KMS-11 (cell line): Measurements from ENCODE around the gene THUMPD2.

Experiments used
- H2AFZ ChIP-seq: fragments of 200-600 bp; sonication (generic); 2 replicates; pipeline ENCODE4 v1.6.1; 2016; ENCODE audit warnings: antibody characterized with exemption, mixed run types, low read depth
- H3K27ac ChIP-seq: fragments of 200-600 bp; sonication (generic); 2 replicates; pipeline ENCODE4 v1.6.1; 2016; ENCODE audit warnings: mild to moderate bottlenecking, mixed run types
- H3K27me3 ChIP-seq: fragments of 200-600 bp; sonication (generic); 2 replicates; pipeline ENCODE4 v1.6.1; 2017; ENCODE audit warnings: mild to moderate bottlenecking, low read depth, mixed run types, moderate library complexity; ENCODE audit not compliant: insufficient read depth
- H3K36me3 ChIP-seq: fragments of 200-600 bp; sonication (generic); 2 replicates; pipeline ENCODE4 v1.6.1; 2017; ENCODE audit warnings: mild to moderate bottlenecking, mixed run types; ENCODE audit not compliant: insufficient read depth
- H3K4me1 ChIP-seq: fragments of 200-600 bp; sonication (generic); 2 replicates; pipeline ENCODE4 v1.6.1; 2016; ENCODE audit warnings: mild to moderate bottlenecking, low read depth, mixed run types; ENCODE audit not compliant: poor library complexity, severe bottlenecking
- H3K4me2 ChIP-seq: fragments of 200-600 bp; sonication (generic); 2 replicates; pipeline ENCODE4 v1.7.0; 2016; ENCODE audit warnings: mild to moderate bottlenecking, mixed run types
- H3K4me3 ChIP-seq: fragments of 200-600 bp; sonication (generic); IDR thresholded peaks from 2 replicates; pipeline ENCODE4 v1.6.1; 2017; ENCODE audit warnings: low read depth, low read length, mixed read lengths; ENCODE audit not compliant: insufficient read depth
- H3K79me2 ChIP-seq: fragments of 200-600 bp; sonication (generic); 2 replicates; pipeline ENCODE4 v1.6.1; 2016; ENCODE audit warnings: low read depth, mixed run types; ENCODE audit not compliant: insufficient read depth
- H3K9ac ChIP-seq: fragments of 200-600 bp; sonication (generic); 2 replicates; pipeline ENCODE4 v1.6.1; 2016; ENCODE audit warnings: mild to moderate bottlenecking, mixed run types
- H4K20me1 ChIP-seq: fragments of 200-600 bp; sonication (generic); 2 replicates; pipeline ENCODE4 v1.6.1; 2016; ENCODE audit warnings: mild to moderate bottlenecking, mixed run types; ENCODE audit not compliant: insufficient read depth
- TF ChIP-seq, protein P1 (sequence below): fragments of 200-600 bp; sonication (generic); conservative IDR thresholded peaks from 2 replicates; pipeline ENCODE4 v1.6.1; 2017; ENCODE audit warnings: low read depth, mild to moderate bottlenecking, antibody characterized with exemption, low read length, moderate library complexity, mixed read lengths

Gene THUMPD2

DNA sequence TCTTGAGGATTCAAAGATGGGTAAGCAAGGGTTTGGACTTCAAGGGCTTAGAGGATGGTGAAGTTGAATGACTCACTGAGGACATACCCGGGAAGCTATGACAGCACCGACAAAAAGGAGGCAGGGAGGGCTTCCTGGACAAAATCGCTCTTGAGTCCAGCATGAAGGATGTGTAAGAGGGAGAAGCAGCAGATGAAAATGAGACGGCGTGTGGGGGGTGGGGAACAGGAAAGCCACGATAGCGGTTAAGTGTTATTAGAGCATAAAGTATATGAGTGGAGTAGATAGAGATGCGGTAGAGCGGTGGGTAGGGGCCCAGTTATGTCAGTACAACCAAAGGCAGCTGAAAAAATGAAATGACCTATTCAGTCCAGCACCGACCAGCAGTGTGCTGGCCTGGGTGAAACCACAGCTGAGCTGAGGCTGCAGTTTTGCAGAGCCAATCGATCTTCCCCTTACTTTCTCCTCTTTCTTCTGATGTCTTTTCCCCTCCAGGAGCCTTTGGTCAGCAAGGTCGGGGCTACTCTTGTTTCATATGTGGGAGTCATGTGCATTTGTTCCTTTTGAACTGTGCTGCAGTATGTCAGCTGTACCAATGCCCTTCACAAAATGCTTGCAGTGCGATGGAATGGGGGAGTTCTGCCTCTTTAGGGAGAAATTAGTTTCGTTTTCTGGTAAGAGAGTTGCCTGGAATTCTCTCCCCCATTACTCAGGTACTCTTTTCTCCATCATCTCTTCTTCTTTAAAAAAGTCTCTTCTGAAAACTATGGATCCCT, 2.0 kb upstream of the THUMPD2 start:
- Histone ChIP-seq H3K79me2 (peaks cover 30% of the 10 kb centered on the region), H3K27me3 (no peaks in the 10 kb centered on the region), H3K4me3 (no peak overlapping the region), H4K20me1 (no peaks in the 10 kb centered on the region), H3K36me3 (no peaks in the 10 kb centered on the region), H3K4me1 (peaks cover 18% of the 10 kb centered on the region), H3K9ac (no peak overlapping the region), H3K4me2 (no peak overlapping the region), H3K27ac (no peak overlapping the region), H2AFZ (no peak overlapping the region)
- TF ChIP-seq, protein P1, sequence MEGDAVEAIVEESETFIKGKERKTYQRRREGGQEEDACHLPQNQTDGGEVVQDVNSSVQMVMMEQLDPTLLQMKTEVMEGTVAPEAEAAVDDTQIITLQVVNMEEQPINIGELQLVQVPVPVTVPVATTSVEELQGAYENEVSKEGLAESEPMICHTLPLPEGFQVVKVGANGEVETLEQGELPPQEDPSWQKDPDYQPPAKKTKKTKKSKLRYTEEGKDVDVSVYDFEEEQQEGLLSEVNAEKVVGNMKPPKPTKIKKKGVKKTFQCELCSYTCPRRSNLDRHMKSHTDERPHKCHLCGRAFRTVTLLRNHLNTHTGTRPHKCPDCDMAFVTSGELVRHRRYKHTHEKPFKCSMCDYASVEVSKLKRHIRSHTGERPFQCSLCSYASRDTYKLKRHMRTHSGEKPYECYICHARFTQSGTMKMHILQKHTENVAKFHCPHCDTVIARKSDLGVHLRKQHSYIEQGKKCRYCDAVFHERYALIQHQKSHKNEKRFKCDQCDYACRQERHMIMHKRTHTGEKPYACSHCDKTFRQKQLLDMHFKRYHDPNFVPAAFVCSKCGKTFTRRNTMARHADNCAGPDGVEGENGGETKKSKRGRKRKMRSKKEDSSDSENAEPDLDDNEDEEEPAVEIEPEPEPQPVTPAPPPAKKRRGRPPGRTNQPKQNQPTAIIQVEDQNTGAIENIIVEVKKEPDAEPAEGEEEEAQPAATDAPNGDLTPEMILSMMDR = no peak

DNA sequence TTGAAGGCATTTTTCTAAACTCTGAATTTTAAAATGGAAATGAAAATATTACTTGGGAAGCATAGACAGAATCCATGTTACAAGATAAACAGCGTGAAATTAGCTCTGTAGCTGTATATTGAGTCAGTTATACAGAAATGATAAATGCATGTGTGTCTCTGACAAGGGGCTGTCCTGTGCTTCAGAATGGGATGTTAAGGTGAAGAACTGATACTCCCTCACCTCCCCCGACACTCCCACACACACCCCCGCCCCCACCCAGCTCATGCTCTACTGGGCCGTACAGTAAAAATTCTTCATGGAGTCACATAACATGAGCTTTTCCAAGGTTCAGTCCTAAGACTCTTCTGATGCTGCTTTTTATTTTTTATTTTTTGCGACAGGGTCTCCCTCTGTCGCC, 869 bp upstream of the THUMPD2 start:
- H2AFZ ChIP-seq = peak overlapping the region; percentile 46; the same call in 1 of the 2 replicates
- H3K79me2 ChIP-seq = peaks cover 41% of the 10 kb centered on the region
- no peak overlapping the region for H3K27ac ChIP-seq
- H3K4me1 ChIP-seq = peaks cover 18% of the 10 kb centered on the region
- H3K4me3 ChIP-seq = no peak overlapping the region
- H3K27me3 ChIP-seq = no peaks in the 10 kb centered on the region
- peak overlapping the region; percentile 73 for H3K4me2 ChIP-seq
- TF ChIP-seq, protein P1 = no peak
- H3K9ac ChIP-seq = no peak overlapping the region
- H3K36me3 ChIP-seq = no peaks in the 10 kb centered on the region; the same call in 1 of the 2 replicates
- no peaks in the 10 kb centered on the region for H4K20me1 ChIP-seq

DNA sequence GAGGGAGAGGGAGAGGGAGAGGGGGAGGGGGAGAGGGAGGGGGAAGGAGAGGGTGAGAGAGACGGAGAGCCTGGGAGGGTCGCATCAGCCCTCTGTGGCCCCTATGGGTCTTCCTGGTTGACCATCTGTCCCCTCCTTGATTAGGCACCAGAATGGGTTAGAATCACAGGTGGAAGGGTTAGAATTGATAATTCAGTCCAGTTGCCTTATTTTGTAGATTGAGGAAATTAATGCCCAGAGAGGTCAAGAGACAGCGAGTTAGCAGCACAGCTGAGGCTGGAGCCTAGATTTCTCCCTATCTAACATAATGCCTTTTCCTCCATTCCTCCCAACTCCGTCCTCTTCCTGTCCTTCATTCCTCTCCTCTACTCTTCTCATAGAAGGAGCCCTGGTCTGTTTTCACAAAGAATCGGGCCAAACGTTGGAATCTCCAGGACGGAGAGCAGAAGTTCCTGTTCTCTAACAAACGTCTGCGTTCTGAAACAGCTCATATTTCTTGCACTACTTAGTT, 338 bp upstream of the THUMPD2 start:
- Histone ChIP-seq H3K9ac (peak overlapping the region; percentile 94), H3K27ac (peak overlapping the region; percentile 77; the same call in 1 of the 2 replicates), H3K4me1 (peaks cover 20% of the 10 kb centered on the region), H3K4me3 (no peak overlapping the region), H3K27me3 (no peaks in the 10 kb centered on the region), H3K36me3 (no peaks in the 10 kb centered on the region; the same call in 1 of the 2 replicates), H2AFZ (peak overlapping the region; percentile 46), H3K4me2 (peak overlapping the region; percentile 73), H3K79me2 (peaks cover 46% of the 10 kb centered on the region), H4K20me1 (no peaks in the 10 kb centered on the region)
- TF ChIP-seq, protein P1 = no peak

DNA sequence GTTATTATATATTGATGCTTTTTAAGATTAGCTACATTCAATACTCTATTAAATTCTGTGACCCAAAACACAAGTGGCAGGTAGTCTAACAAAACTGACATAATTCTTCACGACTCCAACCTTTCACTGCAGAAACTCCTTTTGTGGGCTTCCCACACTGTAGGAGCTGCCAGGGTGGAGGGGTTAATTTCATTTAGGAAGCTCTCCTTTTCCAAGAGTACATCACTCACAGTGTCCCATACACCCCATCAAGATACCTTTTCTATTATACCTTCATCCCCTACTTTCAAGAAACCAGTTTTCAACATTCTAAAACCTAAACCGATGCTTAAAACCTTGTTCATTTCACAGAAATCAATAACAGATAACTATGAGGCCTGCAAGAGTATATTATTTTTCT, 825 bp downstream of the THUMPD2 start:
- no peaks in the 10 kb centered on the region; the same call in 1 of the 2 replicates for H3K36me3 ChIP-seq
- peak overlapping the region; percentile 77 for H3K27ac ChIP-seq
- H4K20me1 ChIP-seq = no peaks in the 10 kb centered on the region
- no peaks in the 10 kb centered on the region for H3K27me3 ChIP-seq
- peak overlapping the region; percentile 46 for H2AFZ ChIP-seq
- H3K4me1 ChIP-seq = peaks cover 22% of the 10 kb centered on the region
- H3K4me2 ChIP-seq = peak overlapping the region; percentile 52
- H3K79me2 ChIP-seq = peaks cover 55% of the 10 kb centered on the region
- TF ChIP-seq, protein P1 = no peak
- peak overlapping the region; percentile 85 for H3K4me3 ChIP-seq
- peak overlapping the region; percentile 94; the same call in 1 of the 2 replicates for H3K9ac ChIP-seq
